HepG2 (cell line): ENCODE measurements around the gene POLN. TPM values are rescaled to one million over a fixed set of nuclear protein-coding genes. Genes with fewer than 3 reads are reported as not detected.
A peak's percentile ranks its signal among the peaks of the same experiment; 100 is the strongest.

Experiments
- ATAC-seq: fragments of 200-7000 bp; cut with Tn5 transposase; 3 replicates; pipeline ENCODE4 v1.9.1; 2020; ENCODE audit warnings: mild to moderate bottlenecking, moderate library complexity
- BruUV-seq: library from RNA; stranded (reverse); fragments of 400-500 nt; replicated peaks from 2 replicates; lab custom pipeline; 2021; lab: Mats Ljungman, UMichigan
- CTCF ChIA-PET: fragments of 300-600 bp; formaldehyde crosslinking; extraction: SDS; loops from one replicate; lab custom pipeline; 2021; ENCODE audit warnings: low total read pairs, inconsistent platforms, low intra/inter-chr PET ratio; lab: Yijun Ruan, JAX
- POLR2A ChIA-PET: fragments of 350-600 bp; sonication (Branson Sonifier 250); formaldehyde crosslinking; loops from one replicate; lab custom pipeline; 2020; ENCODE audit warnings: antibody characterized with exemption, inconsistent platforms; lab: Yijun Ruan, JAX
- DNase-seq: peaks from one replicate; pipeline ENCODE4 v3.0.0-alpha.2; 2015; ENCODE audit warnings: low spot score
- FAIRE-seq: peaks from 3 replicates; lab custom pipeline; 2011; peaks lifted over from hg19 to GRCh38; lab: Jason Lieb, UNC
- H2AFZ ChIP-seq: one replicate; pipeline ENCODE4 v1.6.1; 2011; ENCODE audit warnings: low read length, inconsistent platforms
- H3K27ac ChIP-seq: fragments of 300-600 bp; 3 replicates; pipeline ENCODE4 v1.8.0; 2011; ENCODE audit warnings: mixed run types, mild to moderate bottlenecking, mixed read lengths, low read length, inconsistent platforms; ENCODE audit not compliant: insufficient read depth; ENCODE audit errors: extremely low read length
- H3K27me3 ChIP-seq, 2 experiments: fragments of 200-600 bp in 1 of 2; 2 replicates in 1 of 2; 3 replicates in 1 of 2; pipeline versions ENCODE4 v1.6.0 to v1.8.0; 2011; ENCODE audit warnings: low read length in 2 of 2, mild to moderate bottlenecking in 2 of 2, moderate library complexity in 2 of 2, inconsistent platforms in 1 of 2; ENCODE audit not compliant: insufficient read depth in 2 of 2, control insufficient read depth in 1 of 2
- H3K36me3 ChIP-seq, 2 experiments: fragments of 200-600 bp in 1 of 2; replicated peaks in 1 of 2; 2 replicates in 1 of 2; 3 replicates in 1 of 2; pipeline versions ENCODE4 v1.5.1 to v1.8.0; 2011; ENCODE audit warnings: low read length in 2 of 2, inconsistent platforms in 1 of 2; ENCODE audit not compliant: insufficient read depth in 2 of 2, control insufficient read depth in 1 of 2
- H3K4me1 ChIP-seq: 2 replicates; pipeline ENCODE4 v1.5.1; 2012; ENCODE audit warnings: low read length, inconsistent platforms; ENCODE audit not compliant: insufficient read depth
- H3K4me2 ChIP-seq: 2 replicates; pipeline ENCODE4 v1.6.0; 2011; ENCODE audit warnings: low read depth, low read length, inconsistent platforms
- H3K4me3 ChIP-seq, 3 experiments: fragments of 200-600 bp in 1 of 3; sonication (generic), shearing (Covaris generic) in 1 of 3; replicated peaks in 1 of 3; 2 replicates each; pipeline ENCODE4 v1.5.1; 2011 to 2016; ENCODE audit warnings: low read length in 3 of 3, inconsistent platforms in 2 of 3, low read depth in 2 of 3, mild to moderate bottlenecking in 2 of 3, control low read depth in 1 of 3, mixed read lengths in 1 of 3; ENCODE audit not compliant: insufficient read depth in 1 of 3
- H3K79me2 ChIP-seq: one replicate; pipeline ENCODE4 v1.6.1; 2011; ENCODE audit warnings: low read length, inconsistent platforms; ENCODE audit not compliant: insufficient read depth
- H3K9ac ChIP-seq: 2 replicates; pipeline ENCODE4 v1.6.0; 2011; ENCODE audit warnings: mild to moderate bottlenecking, low read depth, low read length, inconsistent platforms; ENCODE audit not compliant: insufficient read depth
- H3K9me3 ChIP-seq: 2 replicates; pipeline ENCODE4 v1.5.1; 2012; ENCODE audit warnings: mild to moderate bottlenecking, low read length
- H4K20me1 ChIP-seq: 2 replicates; pipeline ENCODE4 v1.6.0; 2011; ENCODE audit warnings: inconsistent platforms, mild to moderate bottlenecking, low read length, moderate library complexity; ENCODE audit not compliant: insufficient read depth
- EEA1 ChIP-seq: sonication (generic); formaldehyde crosslinking; IDR thresholded peaks from 2 replicates; pipeline ENCODE4 v1.5.1; 2020; ENCODE audit warnings: mild to moderate bottlenecking, missing genetic modification reagents, borderline replicate concordance
- EP300 ChIP-seq, 3 experiments: sonication (generic) in 1 of 3; formaldehyde crosslinking in 1 of 3; IDR thresholded peaks; 2 replicates each; pipeline versions ENCODE4 v1.5.1 to v1.6.1; 2011 to 2020; ENCODE audit warnings: low read depth in 2 of 3, low read length in 2 of 3, borderline replicate concordance in 1 of 3, improper control_type of control experiment in 1 of 3, mild to moderate bottlenecking in 1 of 3, missing genetic modification reagents in 1 of 3, moderate library complexity in 1 of 3
- SRY ChIP-seq: sonication (generic); formaldehyde crosslinking; IDR thresholded peaks from 2 replicates; pipeline ENCODE4 v1.8.0; 2022; ENCODE audit warnings: mild to moderate bottlenecking, missing genetic modification reagents
- ZKSCAN5 ChIP-seq: sonication (generic); formaldehyde crosslinking; IDR thresholded peaks from 2 replicates; pipeline ENCODE4 v1.5.1; 2020; ENCODE audit warnings: mild to moderate bottlenecking, missing genetic modification reagents
- ZNF180 ChIP-seq: sonication (generic); formaldehyde crosslinking; IDR thresholded peaks from 2 replicates; pipeline ENCODE4 v1.4.0; 2020; ENCODE audit warnings: low read depth, missing genetic modification reagents, borderline replicate concordance
- ZNF232 ChIP-seq: sonication (generic); formaldehyde crosslinking; IDR thresholded peaks from 2 replicates; pipeline ENCODE4 v1.4.0; 2020; ENCODE audit warnings: missing genetic modification reagents, borderline replicate concordance
- ZNF354B ChIP-seq: sonication (generic); formaldehyde crosslinking; IDR thresholded peaks from 2 replicates; pipeline ENCODE4 v1.8.0; 2022; ENCODE audit warnings: mild to moderate bottlenecking, missing genetic modification reagents
- ZNF468 ChIP-seq: sonication (generic); formaldehyde crosslinking; IDR thresholded peaks from 2 replicates; pipeline ENCODE4 v1.8.0; 2022; ENCODE audit warnings: mild to moderate bottlenecking, moderate library complexity, missing genetic modification reagents
- ZNF629 ChIP-seq: sonication (generic); formaldehyde crosslinking; conservative IDR thresholded peaks from 2 replicates; pipeline ENCODE4 v1.5.0; 2020; ENCODE audit warnings: missing genetic modification reagents
- WGBS: methylation state at CpG from one replicate; pipeline ENCODE4 v1.1.6; 2017; ENCODE audit warnings: low lambda C conversion rate; 5-methylcytosine and 5-hydroxymethylcytosine counted together
- in situ Hi-C: cut with HindIII; loops from 2 replicates; pipeline ENCODE4 v1.10.0; 2017; ENCODE audit warnings: low pct_unique_long_range_greater_than_20kb; ENCODE audit not compliant: extremely low pct_ligation_motif_present
- intact Hi-C: fragments of 100-400 bp; cut with micrococcal nuclease; formaldehyde crosslinking; loops from one replicate; pipeline ENCODE4 v1.10.0; 2022; ENCODE audit not compliant: unreplicated experiment
- polyA plus RNA-seq, 8 experiments: library from polyadenylated mRNA; depleted of rRNA in 3 of 8; stranded (reverse) in 7 of 8; unstranded in 1 of 8; fragments of >200 nt; fragmentation: Illumina TruSeq in 4 of 8; extraction: Trizol in 4 of 8; gene quantifications; 2 replicates each; pipeline versions ENCODE4 v1.2.1 to v1.2.3, GENCODE V29; 2011 to 2016; ENCODE audit warnings: low read depth in 4 of 8, missing spikeins in 1 of 8, mixed read lengths in 1 of 8; ENCODE audit not compliant: insufficient read depth in 1 of 8
- total RNA-seq, 5 experiments: library from RNA; depleted of rRNA; stranded (reverse); fragments of >200 nt; fragmentation: Illumina TruSeq; extraction: Trizol; gene quantifications; 2 replicates each; pipeline ENCODE4 v1.2.3, GENCODE V29; 2016; ENCODE audit warnings: low read depth in 1 of 5
- TF ChIP-seq, protein P1 (sequence below): sonication (generic); formaldehyde crosslinking; conservative IDR thresholded peaks from 2 replicates; pipeline ENCODE4 v1.4.0; 2020; ENCODE audit warnings: missing genetic modification reagents
- TF ChIP-seq, protein P2 (sequence below): sonication (generic); formaldehyde crosslinking; conservative IDR thresholded peaks from 2 replicates; pipeline ENCODE4 v1.5.0; 2020; ENCODE audit warnings: missing genetic modification reagents
- TF ChIP-seq, protein P3 (sequence below): sonication (generic); formaldehyde crosslinking; IDR thresholded peaks from 2 replicates; pipeline ENCODE4 v1.5.1; 2020; ENCODE audit warnings: mild to moderate bottlenecking, missing genetic modification reagents, borderline replicate concordance
- TF ChIP-seq, protein P4 (sequence below): sonication (generic); formaldehyde crosslinking; IDR thresholded peaks from 2 replicates; pipeline ENCODE4 v1.4.0; 2020; ENCODE audit warnings: mild to moderate bottlenecking, missing genetic modification reagents
- TF ChIP-seq, protein P5 (sequence below): sonication (generic); formaldehyde crosslinking; IDR thresholded peaks from 2 replicates; pipeline ENCODE4 v1.4.0; 2020; ENCODE audit warnings: mild to moderate bottlenecking, low read depth, missing genetic modification reagents

POLN gene
- total and polyA plus RNA-seq, 2 of the 13 experiments (the other 11 are each of a cell fraction or from before 2014, with no cell fraction given) = 0.93 to 1.5 TPM

DNA sequence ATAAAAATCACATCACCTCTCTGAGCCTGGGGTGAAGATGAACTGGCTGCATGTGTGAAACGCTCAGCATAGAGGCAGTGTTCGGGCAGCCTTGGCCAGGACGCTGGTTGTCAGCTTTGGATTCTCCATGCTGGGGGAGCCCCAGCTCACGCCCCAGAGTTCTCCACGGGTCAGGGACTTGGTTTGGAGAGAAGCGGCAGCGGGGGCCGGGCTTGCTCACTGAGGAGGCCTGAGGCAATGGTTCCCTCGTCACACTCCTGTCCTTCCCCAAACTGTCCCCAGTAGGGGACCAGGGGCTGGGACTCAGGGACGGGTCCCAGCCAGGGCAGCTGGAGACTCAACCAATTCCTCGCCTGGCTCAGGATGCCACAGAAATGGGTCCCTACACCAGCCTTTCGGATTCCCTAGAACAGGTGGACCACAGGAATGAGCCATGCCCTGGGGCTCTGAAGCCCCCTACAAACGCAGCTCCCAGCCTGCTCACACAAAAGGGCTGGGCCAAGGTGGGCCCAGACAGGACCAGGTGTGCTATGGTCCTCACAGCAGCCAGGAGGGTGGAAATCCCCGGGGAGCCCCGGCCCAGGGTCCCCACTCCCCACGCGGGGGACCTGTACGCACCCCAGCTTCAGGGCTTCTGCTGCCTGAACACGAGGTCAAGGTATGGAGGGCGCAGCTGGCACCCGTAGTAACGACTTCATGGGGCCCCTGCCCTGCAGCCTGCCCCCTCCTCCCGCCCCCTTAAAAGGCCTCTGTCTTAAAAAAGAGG, 18.6 kb upstream of the POLN start:
- intact Hi-C loops = no loop called here
- no peak for TF ChIP-seq ZNF232 (CRISPR knock-in tag)
- TF ChIP-seq, protein P1, sequence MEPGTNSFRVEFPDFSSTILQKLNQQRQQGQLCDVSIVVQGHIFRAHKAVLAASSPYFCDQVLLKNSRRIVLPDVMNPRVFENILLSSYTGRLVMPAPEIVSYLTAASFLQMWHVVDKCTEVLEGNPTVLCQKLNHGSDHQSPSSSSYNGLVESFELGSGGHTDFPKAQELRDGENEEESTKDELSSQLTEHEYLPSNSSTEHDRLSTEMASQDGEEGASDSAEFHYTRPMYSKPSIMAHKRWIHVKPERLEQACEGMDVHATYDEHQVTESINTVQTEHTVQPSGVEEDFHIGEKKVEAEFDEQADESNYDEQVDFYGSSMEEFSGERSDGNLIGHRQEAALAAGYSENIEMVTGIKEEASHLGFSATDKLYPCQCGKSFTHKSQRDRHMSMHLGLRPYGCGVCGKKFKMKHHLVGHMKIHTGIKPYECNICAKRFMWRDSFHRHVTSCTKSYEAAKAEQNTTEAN (CRISPR knock-in tag) = no peak
- 0 out of 2 replicates have a peak, but pooled peaks have one; percentile 29 for TF ChIP-seq SRY
- TF ChIP-seq, protein P2, sequence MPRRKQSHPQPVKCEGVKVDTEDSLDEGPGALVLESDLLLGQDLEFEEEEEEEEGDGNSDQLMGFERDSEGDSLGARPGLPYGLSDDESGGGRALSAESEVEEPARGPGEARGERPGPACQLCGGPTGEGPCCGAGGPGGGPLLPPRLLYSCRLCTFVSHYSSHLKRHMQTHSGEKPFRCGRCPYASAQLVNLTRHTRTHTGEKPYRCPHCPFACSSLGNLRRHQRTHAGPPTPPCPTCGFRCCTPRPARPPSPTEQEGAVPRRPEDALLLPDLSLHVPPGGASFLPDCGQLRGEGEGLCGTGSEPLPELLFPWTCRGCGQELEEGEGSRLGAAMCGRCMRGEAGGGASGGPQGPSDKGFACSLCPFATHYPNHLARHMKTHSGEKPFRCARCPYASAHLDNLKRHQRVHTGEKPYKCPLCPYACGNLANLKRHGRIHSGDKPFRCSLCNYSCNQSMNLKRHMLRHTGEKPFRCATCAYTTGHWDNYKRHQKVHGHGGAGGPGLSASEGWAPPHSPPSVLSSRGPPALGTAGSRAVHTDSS (CRISPR knock-in tag) = no peak
- TF ChIP-seq ZNF629 (CRISPR knock-in tag) = no peak
- TF ChIP-seq, protein P3, sequence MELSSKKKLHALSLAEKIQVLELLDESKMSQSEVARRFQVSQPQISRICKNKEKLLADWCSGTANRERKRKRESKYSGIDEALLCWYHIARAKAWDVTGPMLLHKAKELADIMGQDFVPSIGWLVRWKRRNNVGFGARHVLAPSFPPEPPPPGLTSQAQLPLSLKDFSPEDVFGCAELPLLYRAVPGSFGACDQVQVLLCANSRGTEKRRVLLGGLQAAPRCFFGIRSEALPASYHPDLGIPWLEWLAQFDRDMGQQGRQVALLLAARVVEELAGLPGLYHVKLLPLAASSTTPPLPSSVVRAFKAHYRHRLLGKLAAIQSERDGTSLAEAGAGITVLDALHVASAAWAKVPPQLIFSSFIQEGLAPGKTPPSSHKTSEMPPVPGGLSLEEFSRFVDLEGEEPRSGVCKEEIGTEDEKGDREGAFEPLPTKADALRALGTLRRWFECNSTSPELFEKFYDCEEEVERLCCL (CRISPR knock-in tag) = no peak
- no peak for TF ChIP-seq ZNF354B (CRISPR knock-in tag)
- TF ChIP-seq EEA1 (CRISPR knock-in tag) = no peak
- TF ChIP-seq EP300 (IDR thresholded peaks at IDR 0.05; ENCODE audit: low read depth in 2 of 2, low read length in 2 of 2) = no peak
- TF ChIP-seq EP300 (CRISPR knock-in tag; IDR thresholded peaks at IDR 0.05; ENCODE audit: borderline replicate concordance) = no peak
- TF ChIP-seq, protein P4, sequence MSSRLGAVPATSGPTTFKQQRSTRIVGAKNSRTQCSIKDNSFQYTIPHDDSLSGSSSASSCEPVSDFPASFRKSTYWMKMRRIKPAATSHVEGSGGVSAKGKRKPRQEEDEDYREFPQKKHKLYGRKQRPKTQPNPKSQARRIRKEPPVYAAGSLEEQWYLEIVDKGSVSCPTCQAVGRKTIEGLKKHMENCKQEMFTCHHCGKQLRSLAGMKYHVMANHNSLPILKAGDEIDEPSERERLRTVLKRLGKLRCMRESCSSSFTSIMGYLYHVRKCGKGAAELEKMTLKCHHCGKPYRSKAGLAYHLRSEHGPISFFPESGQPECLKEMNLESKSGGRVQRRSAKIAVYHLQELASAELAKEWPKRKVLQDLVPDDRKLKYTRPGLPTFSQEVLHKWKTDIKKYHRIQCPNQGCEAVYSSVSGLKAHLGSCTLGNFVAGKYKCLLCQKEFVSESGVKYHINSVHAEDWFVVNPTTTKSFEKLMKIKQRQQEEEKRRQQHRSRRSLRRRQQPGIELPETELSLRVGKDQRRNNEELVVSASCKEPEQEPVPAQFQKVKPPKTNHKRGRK (CRISPR knock-in tag) = no peak
- TF ChIP-seq, protein P5, sequence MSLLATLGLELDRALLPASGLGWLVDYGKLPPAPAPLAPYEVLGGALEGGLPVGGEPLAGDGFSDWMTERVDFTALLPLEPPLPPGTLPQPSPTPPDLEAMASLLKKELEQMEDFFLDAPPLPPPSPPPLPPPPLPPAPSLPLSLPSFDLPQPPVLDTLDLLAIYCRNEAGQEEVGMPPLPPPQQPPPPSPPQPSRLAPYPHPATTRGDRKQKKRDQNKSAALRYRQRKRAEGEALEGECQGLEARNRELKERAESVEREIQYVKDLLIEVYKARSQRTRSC (CRISPR knock-in tag) = no peak
- TF ChIP-seq ZNF468 (CRISPR knock-in tag) = no peak
- TF ChIP-seq ZKSCAN5 (CRISPR knock-in tag) = no peak
- TF ChIP-seq ZNF180 (CRISPR knock-in tag) = no peak

More for the DNA sequence above, 18.6 kb upstream of the POLN start:
- POLR2A ChIA-PET = interaction anchor here (1.0 kb wide), 1 partner anchor 19 kb away, joined by 3 read pairs; the partner anchor contains the start of genes HAUS3 and POLN
- peak overlapping the region; percentile 87 for H3K4me2 ChIP-seq
- in situ Hi-C loops = no loop called here
- H4K20me1 ChIP-seq = no peaks in the 10 kb centered on the region
- TSS peak; percentile 61 for BruUV-seq
- H3K27me3 ChIP-seq = peaks cover 5 to 13% of the 10 kb centered on the region in 2 experiments; a peak in 3 of 5 replicates
- CTCF ChIA-PET = no interaction called here
- no peak for ATAC-seq
- peak overlapping the region; percentile 86 for H3K9ac ChIP-seq
- H3K4me3 ChIP-seq = peak overlapping the region; percentile 67 to 85 (median 83)
- no peak for FAIRE-seq
- no peak for DNase-seq
- peaks cover 31% of the 10 kb centered on the region for H3K4me1 ChIP-seq
- peak overlapping the region; percentile 48 for H3K27ac ChIP-seq
- H3K36me3 ChIP-seq = 0 out of 5 replicates have a peak, but pooled peaks cover 1 to 6% of the 10 kb centered on the region in 2 experiments
- H3K79me2 ChIP-seq = peaks cover 9% of the 10 kb centered on the region
- no peaks in the 10 kb centered on the region for H3K9me3 ChIP-seq
- WGBS = 87% methylated on average over 4 of the region's 23 CpGs
- H2AFZ ChIP-seq = no peak overlapping the region
